Measurements from ENCODE around the gene PNMA8B. TPM values are rescaled to one million over a fixed set of nuclear protein-coding genes. Genes with fewer than 3 reads are reported as not detected.

Gene PNMA8B
- total RNA-seq, 1 experiment from 2014 or later, result 0.10 TPM

GRCh38 chr19:46514589-46515289 lies 19.1 kb upstream of the PNMA8B start:
- CTCF ChIA-PET, result interaction anchor here (0.9 to 3.7 kb wide), 11 partner anchors 15 to 436 kb away, joined by 3 to 18 read pairs (median 5); partner anchors contain the start of gene DACT3
- Histone ChIP-seq H4K20me1 (ENCODE audit: insufficient read depth) (no peaks in the 10 kb centered on the region), H3K4me2 (ENCODE audit: low read length) (no peak overlapping the region), H3K4me1 (ENCODE audit: control insufficient read depth in 1 of 2, insufficient read depth in 2 of 2, low read length in 2 of 2) (peaks cover 0 to 10% of the 10 kb centered on the region in 2 experiments; a peak in 2 of 4 replicates), H3K9me3 (ENCODE audit: control insufficient read depth in 1 of 2, insufficient read depth in 1 of 2, low read depth in 1 of 2, low read length in 2 of 2) (no peaks in the 10 kb centered on the region), H3K27me3 (ENCODE audit: insufficient read depth, low read length) (no peaks in the 10 kb centered on the region), H3K79me2 (ENCODE audit: insufficient read depth, low read length) (no peaks in the 10 kb centered on the region), H3K9ac (ENCODE audit: low read length) (no peak overlapping the region), H3K36me3 (ENCODE audit: control insufficient read depth in 1 of 2, insufficient read depth in 2 of 2, low read length in 2 of 2) (no peaks in the 10 kb centered on the region), H2AFZ (ENCODE audit: low read depth, low read length, poor library complexity, severe bottlenecking) (no peak overlapping the region), H3K9me2 (ENCODE audit: insufficient read depth) (no peaks in the 10 kb centered on the region), H3K27ac (ENCODE audit: low read depth, low read length) (no peak overlapping the region), H3K4me3 (replicated peaks in 1 of 2; ENCODE audit: low read depth in 1 of 2, low read length in 2 of 2) (no peak overlapping the region)
- intact Hi-C loops (cut with micrococcal nuclease), result loop anchor here (10.0 kb wide), 1 partner anchor 430 kb away; no protein-coding TSS in a partner anchor
- no peak for DNase-seq (ENCODE audit: low read depth, low spot score)
- RAD21 ChIA-PET (ENCODE audit: low non-redundant PET in 1 of 2, low total read pairs in 2 of 2, uncharacterized antibody in 2 of 2, unreplicated experiment in 2 of 2), result no interaction called here
- no TSS peak for BruUV-seq (replicated peaks)
- POLR2A ChIA-PET, result no interaction called here
- ATAC-seq, result no peak
- no peak for TF ChIP-seq SP1 (IDR thresholded peaks at IDR 0.05; ENCODE audit: low read depth)
- no peak for TF ChIP-seq ZNF274 (IDR thresholded peaks at IDR 0.05; ENCODE audit: low read depth, low read length)
- TF ChIP-seq YY1 (IDR thresholded peaks at IDR 0.05; ENCODE audit: extremely low read depth, insufficient replicate concordance, low read depth, low read length), result no peak
- TF ChIP-seq CTCF (IDR thresholded peaks at IDR 0.05 in 2 of 3, conservative IDR thresholded peaks at IDR 0.05 in 1 of 3; ENCODE audit: borderline replicate concordance in 1 of 3, insufficient read depth in 1 of 3, low read depth in 2 of 3, low read length in 2 of 3), result no peak
- no peak for TF ChIP-seq ELF1 (IDR thresholded peaks at IDR 0.05; ENCODE audit: borderline replicate concordance, low read depth)
- no peak for TF ChIP-seq JUND (IDR thresholded peaks at IDR 0.05)
- no peak for TF ChIP-seq POLR2A (IDR thresholded peaks at IDR 0.05; ENCODE audit: borderline replicate concordance, extremely low read depth, insufficient read depth, insufficient read length)
- no peak for TF ChIP-seq ZFX (IDR thresholded peaks at IDR 0.05)
- no peak for TF ChIP-seq ZBTB33 (IDR thresholded peaks at IDR 0.05; ENCODE audit: extremely low read depth, insufficient replicate concordance, low read length)
- TF ChIP-seq RAD21 (IDR thresholded peaks at IDR 0.05; ENCODE audit: low read depth), result no peak
- TF ChIP-seq CBX3 (IDR thresholded peaks at IDR 0.05; ENCODE audit: low read depth), result no peak
- TF ChIP-seq POLR2AphosphoS5 (IDR thresholded peaks at IDR 0.05; ENCODE audit: low read depth, low read length), result no peak
- no peak for TF ChIP-seq EGR1 (IDR thresholded peaks at IDR 0.05; ENCODE audit: low read depth)
- no peak for TF ChIP-seq EZH2phosphoT487 (IDR thresholded peaks at IDR 0.05; ENCODE audit: borderline replicate concordance)
